GM18867 (cell line): ENCODE results near the gene IGF2.
"Not testable (repeated sequence)": the region's sequence is repeated elsewhere in the genome, so short reads cannot be mapped to it uniquely, and the experiment has no call there.

Source experiments
- ATAC-seq: cut with Tn5 transposase; IDR thresholded peaks from one replicate; pipeline ENCODE4 v1.9.1; 2021; ENCODE audit warnings: mild to moderate bottlenecking, moderate library complexity; ENCODE audit not compliant: unreplicated experiment

Gene IGF2, protein sequence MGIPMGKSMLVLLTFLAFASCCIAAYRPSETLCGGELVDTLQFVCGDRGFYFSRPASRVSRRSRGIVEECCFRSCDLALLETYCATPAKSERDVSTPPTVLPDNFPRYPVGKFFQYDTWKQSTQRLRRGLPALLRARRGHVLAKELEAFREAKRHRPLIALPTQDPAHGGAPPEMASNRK

DNA sequence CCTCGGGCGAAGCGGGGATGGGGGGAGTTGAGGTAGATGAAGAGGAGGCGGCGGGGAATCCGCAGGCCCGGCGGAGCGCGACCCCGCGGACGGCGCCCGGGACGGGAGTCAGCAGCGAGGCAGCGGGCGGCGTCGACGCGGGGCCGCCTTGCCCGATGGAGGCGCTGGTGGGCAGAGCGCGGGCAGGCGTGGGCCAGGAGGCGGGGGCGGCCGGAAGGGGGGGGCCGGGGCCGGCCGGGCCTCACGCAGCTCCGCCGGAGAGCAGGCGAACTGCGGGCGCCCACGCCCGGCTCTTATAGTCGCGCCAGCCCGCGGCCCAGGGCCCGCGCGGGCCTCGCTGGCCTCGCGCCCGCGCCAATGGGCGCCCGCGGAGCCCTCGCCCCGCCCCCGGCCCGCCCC, at the start of gene IGF2:
IGF2 (minus strand) TSS at position 267 of the 399 bp plus-strand sequence. CDS start 3,866 bp downstream, outside the sequence.
- no peak for ATAC-seq

DNA sequence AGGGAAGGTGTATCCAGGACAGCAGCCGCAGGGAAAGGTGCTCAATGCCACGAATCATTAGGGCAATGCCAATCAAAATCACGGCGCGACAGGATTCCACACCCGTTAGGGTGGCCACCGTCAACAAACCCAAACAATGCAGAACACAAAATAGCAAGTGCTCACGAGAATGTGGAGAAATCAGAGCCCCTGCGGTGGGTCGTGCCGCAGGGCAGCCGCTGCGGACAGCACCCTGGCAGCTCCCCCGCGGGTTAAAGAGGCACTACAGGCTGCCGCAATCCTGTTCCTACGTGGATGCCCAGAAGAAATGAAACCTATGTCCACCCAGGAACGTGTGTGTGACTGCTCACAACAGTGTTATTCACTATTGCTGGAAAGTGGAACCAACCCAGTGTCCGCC, 49.6 kb upstream of the IGF2 start:
- ATAC-seq: no peak

DNA sequence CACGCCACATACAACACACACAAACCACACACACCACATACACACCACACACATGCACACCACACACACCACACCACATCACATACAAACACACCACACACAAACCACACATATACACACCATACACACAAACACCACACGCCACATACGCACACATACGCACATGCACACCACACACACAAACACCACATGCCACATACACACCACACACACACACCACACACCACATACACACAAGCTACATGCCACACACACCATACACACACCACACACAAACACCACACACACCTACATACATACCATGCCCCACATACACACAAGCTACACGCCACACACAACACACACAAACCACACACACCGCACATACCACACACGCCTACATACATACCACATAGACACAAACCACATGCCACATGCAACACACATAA, 48.1 kb upstream of the IGF2 start:
- ATAC-seq: no peak

DNA sequence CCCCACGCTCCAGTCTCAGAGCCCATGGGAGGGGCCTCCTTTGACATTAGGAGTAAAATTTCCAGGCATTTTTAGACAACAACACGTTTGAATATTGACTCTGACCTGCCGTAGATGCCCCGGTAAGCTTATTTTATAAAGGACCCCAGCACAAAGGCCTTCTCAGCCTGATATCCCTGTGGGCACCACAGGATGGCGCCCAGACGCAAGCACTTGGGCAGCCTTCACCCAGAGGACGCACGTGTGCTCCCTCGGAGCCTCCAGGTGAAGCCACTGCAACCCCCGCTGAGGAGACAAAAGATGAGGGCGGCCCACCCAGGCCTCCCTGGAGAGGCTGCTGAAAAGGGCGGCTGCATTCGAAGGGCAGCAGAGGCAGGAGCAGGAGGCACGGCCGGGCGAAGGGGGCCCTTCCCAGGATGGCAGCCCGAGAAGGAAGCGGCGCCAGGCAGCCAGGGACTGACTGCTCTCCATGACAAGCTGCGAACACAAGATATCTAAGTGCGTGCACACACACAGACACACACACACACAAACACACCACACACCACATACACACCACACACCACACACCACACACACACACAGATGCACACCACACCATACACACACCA, 47.6 kb upstream of the IGF2 start:
- no peak for ATAC-seq

DNA sequence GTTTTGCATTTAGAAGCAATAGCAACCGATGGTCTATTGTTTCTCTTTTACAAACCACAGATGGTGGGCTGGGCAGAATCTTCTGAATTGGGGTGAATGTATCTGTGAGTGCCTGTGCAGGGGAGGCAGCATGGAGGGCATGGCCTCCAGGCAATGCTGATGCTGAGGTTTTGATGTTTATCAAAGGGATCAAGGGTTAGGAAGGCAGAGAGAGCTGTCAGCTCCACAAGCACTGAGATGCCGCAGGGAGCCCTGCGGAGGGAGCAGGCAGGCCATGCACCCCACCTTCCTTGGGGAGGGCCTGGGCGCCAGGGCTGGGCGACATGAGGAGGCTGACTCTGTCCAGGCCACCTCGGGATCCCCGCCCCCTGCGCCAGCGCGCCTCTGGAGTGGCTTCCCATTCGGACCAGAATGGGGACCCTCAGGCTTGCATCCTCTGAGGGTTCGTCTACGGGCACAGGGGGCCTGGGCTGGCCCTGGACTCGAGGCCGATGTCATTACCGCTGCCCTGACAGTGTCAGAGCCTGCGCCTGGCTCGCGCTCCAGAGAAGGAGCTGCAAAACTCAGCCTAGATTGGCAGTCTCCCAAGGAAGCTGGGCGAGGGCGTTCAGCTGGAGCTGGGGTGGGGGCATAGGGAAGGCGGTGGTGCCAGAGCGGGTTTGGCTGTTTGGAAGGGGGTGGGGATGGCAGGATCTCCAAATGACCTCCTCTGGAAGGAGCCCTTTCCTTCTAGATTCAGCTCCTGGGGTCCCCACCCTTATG, 46.3 kb upstream of the IGF2 start:
- no peak for ATAC-seq

DNA sequence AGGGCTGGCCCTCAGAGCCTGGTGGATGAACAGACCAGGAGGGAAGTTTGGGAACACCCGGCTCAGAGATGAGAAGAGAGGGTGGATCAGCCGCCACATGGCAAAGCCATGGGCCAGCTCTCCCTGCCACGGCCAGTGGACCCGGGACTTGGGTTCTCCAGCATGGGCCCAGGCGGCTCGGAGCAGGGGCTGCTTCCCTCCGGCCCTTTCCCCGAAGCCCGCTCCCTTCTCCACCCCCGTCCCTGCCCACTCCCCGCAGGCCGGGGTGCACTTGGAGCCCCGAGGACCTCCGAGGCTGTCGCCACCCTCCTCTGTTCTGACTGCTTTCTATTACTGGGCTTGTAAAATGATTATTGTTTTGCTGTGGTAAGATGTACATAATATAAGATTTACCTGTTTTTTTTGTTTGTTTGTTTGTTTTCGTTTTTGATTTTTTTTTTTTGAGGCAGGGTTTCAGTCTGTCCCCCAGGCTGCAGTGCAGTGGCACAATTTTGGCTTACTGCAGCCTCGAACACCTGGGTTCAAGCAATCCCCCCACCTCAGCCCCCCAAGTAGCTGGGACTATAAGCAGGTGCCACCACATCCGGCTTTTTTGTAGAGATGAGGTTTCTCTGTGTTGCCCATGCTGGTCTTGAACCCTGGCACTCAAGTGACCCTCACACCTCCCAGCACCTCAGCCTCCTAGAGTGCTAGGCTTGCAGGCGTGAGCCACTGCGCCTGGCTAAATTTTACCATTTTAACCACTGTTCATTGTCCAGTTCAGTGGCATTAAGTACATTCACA, 43.7 kb upstream of the IGF2 start:
- ATAC-seq: no peak

DNA sequence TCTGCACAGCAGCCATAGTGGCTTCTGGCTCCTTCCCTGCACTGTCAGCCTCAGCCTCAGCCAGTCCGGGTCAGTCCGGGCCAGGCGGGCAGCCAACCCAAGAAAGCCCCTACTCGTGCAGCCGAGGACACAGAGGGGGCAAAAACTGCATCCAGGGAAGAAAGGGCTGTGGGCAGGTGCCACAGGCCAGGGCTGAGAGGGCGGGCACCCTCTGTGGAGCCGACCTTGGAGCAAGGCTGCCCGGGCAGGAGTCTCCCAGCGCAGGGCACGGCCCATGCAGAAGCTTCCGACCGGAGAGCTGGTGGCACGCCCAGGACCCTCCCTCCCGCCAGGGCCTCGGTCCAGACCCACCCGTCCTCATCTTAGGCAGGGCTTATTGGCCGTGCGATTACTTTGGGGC, 42.9 kb upstream of the IGF2 start:
- ATAC-seq: no peak

DNA sequence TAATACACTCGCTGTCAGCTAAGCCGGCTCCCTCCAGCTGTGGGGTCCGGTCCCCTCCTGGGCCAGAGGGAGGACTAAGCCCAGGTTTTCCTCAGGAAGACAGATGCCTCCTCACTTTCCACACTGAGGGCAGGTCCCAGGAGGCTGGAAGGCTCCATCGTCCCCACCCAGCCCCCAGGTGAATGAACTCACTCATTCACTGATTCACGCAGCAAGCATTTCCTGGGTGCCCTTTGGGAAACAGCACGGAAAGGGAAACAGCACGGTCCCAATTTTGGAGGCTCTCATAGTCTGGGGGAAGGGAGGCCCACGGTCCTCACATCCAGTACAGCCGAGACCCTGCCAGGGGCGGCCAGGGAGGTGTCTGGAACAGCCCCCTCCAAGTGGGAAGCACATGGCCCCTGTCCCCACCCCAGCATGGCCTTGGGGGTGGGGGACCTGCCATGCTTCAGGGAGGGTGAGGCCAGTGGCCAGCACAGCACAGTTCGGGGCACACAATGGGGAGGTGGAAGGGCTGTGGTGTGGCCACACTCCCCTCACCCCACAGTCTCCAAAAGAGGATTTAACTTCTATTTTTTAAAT, 41.7 kb upstream of the IGF2 start:
- ATAC-seq: no peak

DNA sequence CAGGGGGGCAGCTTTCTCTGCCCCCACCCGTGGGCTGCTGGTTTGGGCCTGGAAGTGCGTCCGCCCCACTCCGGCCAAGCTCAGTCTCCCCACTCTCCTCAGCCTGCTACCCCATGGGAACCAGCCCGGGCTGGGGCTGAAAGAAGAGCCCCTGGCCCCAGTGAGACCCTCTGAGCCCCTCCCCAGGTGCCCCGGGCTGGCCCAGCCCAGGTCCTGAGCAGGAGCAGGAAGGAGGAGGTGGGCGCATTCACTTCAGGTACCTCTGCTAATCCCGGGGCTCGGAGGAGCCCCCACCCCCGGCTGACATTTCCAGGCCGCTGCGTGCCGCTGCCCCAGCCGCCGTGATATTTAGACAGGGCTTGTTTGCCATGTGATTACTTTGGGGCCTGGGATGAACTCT, 41.2 kb upstream of the IGF2 start:
- ATAC-seq: no peak

DNA sequence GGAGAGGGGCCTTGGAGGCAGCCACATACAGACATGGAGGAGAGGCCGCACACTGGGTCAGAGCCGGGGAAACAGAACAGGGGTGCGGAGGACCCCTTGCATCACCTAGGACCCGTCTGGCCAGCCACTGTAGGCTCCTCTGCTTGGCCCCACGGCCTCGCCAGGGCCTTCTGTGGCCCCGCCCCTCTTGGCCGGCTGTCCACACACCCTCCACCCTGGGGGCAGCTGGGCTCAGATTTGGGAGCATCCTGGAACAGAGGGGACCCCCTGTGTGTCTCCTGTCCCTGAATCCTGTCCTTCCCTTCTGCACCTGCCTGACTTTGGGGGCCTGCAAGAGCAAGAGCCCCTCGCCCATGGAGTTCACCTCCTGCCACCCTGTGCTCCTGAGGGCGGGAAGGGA, 40.3 kb upstream of the IGF2 start:
- no peak for ATAC-seq

DNA sequence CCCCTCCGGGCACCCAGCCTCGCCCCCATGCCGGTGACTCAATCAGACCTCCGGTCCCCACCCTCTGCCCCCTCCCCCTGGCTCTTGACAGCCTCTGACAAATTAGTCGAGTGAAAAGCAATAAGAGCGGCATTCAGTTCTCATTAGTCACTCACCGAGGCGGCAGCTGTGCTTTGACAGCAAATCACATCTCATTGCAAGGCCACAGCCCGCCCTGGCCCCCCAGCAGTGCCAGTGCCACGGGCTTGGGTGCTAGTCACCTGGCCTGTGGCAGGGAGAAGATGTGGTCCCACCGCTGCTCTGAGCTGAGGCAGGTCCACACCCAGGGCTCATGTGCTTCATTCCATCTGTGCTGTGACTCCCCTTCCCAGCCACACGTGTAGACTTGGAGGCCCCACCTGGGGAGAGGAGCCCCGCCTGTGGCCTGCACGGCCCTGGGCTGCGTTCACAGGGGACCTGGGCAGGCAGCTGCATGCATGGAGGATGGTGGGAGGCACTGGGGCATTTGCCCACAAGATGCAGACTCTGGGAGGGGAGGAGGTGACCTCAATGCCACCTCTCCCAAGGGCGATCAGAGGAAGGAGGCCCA, 39.8 kb upstream of the IGF2 start:
- ATAC-seq: no peak

DNA sequence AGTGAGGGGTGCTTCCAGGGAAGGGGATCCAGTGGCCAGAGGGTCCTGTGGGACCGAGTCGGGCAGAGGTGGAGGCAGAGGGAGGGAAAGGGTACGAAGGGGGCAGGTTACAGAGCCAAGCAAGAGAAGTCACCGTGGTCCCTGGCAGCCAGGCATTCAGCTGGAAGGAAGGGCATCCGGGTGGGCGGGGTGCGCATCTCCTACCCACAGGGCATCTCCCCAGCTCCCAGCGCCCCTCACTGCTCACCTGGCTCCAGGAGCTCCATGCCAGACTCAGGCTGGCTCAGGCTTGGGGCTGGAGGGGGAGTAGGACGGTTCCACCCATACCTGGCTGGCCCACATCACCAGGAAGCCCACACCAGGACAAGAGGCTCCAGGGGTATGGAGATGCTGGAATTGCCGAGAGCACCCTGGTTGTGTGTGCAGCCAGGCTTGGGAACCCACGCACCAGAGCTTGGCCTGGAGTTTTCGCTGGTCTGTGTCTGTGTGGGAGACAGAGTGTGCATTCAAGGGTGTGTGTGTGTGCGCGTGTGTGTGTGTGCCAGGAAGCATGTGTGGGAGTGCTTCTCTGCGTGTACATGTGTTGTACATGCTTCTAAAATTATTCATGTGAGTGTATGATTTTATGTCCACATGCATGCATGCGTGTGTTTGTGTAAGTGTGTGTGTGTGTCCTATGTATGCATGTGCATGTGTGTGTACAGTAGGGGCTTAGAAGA, 39.0 kb upstream of the IGF2 start:
- not testable (repeated sequence) for ATAC-seq

DNA sequence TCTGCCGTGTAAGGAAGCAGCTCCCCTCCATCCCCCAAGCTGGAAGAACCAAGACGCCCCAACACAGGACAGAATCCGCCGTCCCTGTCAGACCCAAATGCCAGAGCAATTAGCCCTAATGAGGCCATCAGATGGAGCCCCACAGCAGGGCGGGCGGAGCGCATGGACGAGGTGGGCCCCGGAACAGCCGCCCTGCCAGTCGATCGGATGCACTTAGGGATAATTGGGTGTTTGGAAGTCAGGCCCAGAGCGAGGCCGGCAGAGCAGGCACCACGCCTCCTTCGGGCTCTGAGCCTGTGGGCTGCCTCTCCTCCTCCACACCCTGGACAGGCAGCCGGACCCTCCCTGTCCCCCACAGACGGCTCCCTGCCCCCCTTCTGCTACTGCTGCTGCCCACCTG, 37.9 kb upstream of the IGF2 start:
- no peak for ATAC-seq

DNA sequence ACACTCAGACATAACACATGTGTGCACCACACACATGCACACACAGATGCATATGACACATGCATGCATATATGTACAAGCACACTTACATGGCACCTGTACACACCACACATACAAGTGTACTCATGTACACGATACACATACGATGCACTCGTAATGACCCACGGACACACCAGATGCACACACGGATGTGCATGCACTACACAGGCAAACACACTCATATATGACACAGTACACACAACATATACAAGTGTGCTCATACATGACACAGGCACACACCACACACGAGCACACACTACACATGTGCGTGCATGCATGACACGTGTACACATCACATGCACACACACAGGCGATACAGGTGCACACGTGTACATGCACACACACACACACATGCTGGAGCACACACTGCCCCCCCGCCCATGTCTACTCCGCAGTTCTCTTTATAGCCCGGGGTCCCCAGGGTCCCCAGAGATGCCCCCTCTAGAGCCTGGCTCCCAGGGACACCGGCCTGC, 37.3 kb upstream of the IGF2 start:
- ATAC-seq: no peak

DNA sequence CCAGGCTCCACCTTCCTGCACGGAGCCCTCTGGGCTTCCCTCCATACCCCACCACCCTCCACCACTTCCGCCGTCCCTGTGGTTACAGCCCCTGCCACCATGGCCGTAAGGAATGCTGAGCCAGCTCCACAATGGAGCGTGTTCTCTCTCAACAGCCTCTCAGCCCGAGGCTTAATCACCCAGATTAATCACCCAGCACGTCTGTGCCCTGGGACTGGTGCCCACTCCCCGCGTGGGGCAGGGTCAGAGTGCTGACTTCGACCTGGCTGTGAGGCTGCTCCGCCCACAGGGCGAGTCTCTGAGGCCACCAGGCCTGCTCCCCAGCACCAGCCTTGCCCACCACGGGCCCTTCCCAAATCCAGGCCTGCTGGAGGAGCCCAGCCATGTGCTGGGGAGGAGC, 36.5 kb upstream of the IGF2 start:
- no peak for ATAC-seq

DNA sequence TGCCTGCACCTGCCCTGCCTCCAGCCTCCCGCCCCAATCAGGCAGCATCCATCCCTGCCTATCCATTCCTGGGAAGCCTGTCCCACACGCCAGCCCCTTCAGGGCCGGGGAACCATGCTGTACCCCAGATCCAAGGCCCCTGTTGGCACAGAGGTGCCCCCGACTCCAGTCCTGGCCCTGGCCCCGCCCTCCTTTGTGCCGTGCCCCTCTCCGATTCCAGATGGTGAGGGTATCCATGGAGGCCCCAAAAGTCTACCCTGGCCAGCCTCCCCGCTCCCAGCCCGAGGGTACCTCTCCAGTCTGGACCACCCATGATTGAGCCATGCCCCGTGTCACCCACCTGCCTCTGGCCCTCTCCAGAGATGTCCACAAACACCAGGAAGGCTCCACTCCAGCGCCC, 35.2 kb upstream of the IGF2 start:
- ATAC-seq: no peak

DNA sequence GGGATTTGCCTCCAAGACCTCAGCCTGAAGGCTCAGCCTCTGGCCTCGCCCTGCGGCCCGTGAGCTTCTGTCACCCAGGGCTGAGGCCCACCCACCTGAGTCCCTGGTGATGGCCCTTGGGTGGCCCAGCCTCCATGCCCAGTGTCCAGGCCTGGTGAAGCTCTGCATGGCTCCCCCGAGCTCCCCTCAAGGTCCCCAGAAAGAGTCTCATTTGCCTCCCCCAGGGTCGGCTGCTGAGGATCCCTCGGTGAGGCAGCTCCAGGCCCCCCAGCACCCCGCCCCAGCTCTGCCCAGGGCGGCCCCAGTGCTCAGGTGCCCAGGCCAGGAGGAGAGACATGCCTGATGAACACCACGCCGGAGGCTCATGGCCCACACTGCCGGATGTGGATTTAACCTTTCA, 34.6 kb upstream of the IGF2 start:
- no peak for ATAC-seq

DNA sequence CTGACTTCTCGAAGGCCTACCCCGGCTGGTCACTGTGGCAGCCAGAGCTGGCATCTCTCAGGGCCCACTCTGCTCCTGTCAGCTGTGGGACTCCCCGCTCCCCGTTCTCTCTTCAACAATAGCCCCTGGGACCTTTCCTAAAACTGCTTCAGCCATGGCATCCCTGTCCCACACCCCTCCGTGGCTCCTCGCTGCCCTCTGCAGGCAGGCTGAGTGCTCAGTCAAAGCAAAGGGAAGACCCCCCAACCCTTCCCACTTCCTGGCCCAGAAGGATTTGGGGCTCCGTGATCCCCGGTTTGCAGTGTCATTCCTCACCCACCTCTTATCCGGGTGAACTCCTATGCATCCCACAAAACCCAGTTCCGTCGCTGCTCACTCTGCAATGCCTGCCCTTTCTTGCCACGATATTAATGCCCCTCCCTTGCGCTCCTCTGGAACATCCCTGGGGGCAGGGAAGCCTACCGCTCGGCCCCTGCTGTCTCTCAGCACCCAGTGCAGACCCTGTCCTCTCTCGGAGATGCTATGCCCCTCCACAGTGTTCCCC, 34.0 kb upstream of the IGF2 start:
- no peak for ATAC-seq

DNA sequence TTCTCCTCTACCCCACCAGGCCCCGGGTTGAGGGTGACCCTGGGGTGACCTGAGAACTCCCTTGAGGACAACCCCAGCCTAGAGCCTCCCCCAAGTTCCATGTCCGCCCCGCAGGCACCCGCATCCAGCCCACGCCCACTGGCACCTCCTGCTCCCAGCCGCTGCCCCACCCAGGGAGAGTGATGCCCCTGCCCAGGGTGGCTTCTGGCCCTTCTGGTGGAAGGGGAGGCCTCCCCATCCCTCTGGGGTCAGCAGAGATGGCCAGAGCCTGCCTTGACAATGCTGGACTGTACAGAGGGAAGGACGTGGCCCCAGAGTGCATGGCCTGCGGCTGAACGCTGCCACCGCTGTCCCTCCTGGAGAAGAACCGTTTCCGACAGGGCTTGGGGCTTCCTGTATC, 33.5 kb upstream of the IGF2 start:
- no peak for ATAC-seq

DNA sequence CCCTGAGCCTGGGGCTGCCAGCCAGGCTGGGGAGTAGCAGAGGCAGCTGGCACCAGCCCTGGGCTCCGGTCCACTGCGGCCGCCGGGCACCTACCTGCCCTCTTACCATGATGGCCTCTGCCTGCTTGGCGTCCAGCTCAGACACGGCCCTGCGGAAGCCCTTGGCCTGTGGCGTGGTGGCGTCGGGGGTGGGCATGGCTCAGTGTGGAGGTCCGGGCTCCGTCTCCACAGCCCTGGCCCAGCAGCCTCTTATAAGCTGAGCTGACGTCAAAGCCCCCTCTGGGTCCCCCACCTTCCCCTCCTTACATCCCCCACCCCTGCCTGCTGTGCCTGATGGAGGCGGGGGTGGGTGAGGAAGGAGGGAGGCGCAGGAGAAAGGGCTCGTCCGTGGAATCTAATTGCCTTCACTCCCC, 32.4 kb upstream of the IGF2 start, which contains the start of gene TH:
TH (minus strand) TSS at position 225 of the 413 bp plus-strand sequence; CDS start at position 196, 29 bp downstream.
- no peak for ATAC-seq
